GM12878 (cell line): Measurements from ENCODE around the gene PRR5.
"Not testable (repeated sequence)": the region's sequence is repeated elsewhere in the genome, so short reads cannot be mapped to it uniquely, and the experiment has no call there.

Experiments used
- CEBPB ChIP-seq, 2 experiments: fragments of 150-350 bp in 1 of 2; IDR thresholded peaks; 2 replicates each; pipeline ENCODE4 v1.6.1; 2012 to 2014; ENCODE audit warnings: low read depth in 2 of 2, low read length in 2 of 2, borderline replicate concordance in 1 of 2, inconsistent platforms in 1 of 2
- CTCF ChIP-seq, 3 experiments: IDR thresholded peaks in 2 of 3; conservative IDR thresholded peaks in 1 of 3; 2 replicates each; pipeline ENCODE4 v1.5.1; 2011; ENCODE audit warnings: low read depth in 3 of 3, low read length in 3 of 3, mild to moderate bottlenecking in 3 of 3, control low read depth in 2 of 3, moderate library complexity in 2 of 3, inconsistent platforms in 1 of 3, mixed read lengths in 1 of 3; ENCODE audit not compliant: control insufficient read depth in 2 of 3, insufficient read depth in 1 of 3; ENCODE audit errors: extremely low read depth in 1 of 3
- EGR1 ChIP-seq, 2 experiments: IDR thresholded peaks; 1 replicate in 1 of 2; 2 replicates in 1 of 2; pipeline ENCODE4 v1.6.1; 2011 to 2012; ENCODE audit warnings: low read depth in 2 of 2, low read length in 2 of 2, borderline replicate concordance in 1 of 2, mild to moderate bottlenecking in 1 of 2, moderate library complexity in 1 of 2
- ELK1 ChIP-seq: IDR thresholded peaks from 2 replicates; pipeline ENCODE4 v1.6.1; 2012; ENCODE audit warnings: low read depth, low read length, improper control_type of control experiment
- EP300 ChIP-seq, 2 experiments: fragments of 150-350 bp in 1 of 2; IDR thresholded peaks; 2 replicates each; pipeline ENCODE4 v1.6.1; 2011 to 2012; ENCODE audit warnings: low read depth in 2 of 2, low read length in 2 of 2, borderline replicate concordance in 1 of 2, improper control_type of control experiment in 1 of 2, inconsistent platforms in 1 of 2; ENCODE audit not compliant: control insufficient read depth in 1 of 2
- ESRRA ChIP-seq: IDR thresholded peaks from 2 replicates; pipeline ENCODE4 v1.6.1; 2012; ENCODE audit warnings: mild to moderate bottlenecking, low read length, improper control_type of control experiment
- EZH2 ChIP-seq: IDR thresholded peaks from 2 replicates; pipeline ENCODE4 v1.6.1; 2012; ENCODE audit warnings: low read depth, mild to moderate bottlenecking, control low read depth, inconsistent platforms, low read length, borderline replicate concordance; ENCODE audit not compliant: control insufficient read depth
- KDM1A ChIP-seq: fragments of 200-600 bp; sonication (generic); IDR thresholded peaks from 2 replicates; pipeline ENCODE4 v1.6.1; 2016; ENCODE audit warnings: borderline replicate concordance
- STAT3 ChIP-seq: IDR thresholded peaks from 2 replicates; pipeline ENCODE4 v1.6.1; 2011; ENCODE audit warnings: low read depth, low read length, improper control_type of control experiment
- ZNF274 ChIP-seq: IDR thresholded peaks from one replicate; pipeline ENCODE4 v1.8.0; 2011; ENCODE audit not compliant: insufficient read length, insufficient read depth

GRCh38 chr22:44676066-44676440 lies 26.0 kb upstream of the PRR5 start:
- not testable (repeated sequence) for TF ChIP-seq STAT3; CTCF (IDR thresholded peaks at IDR 0.05 in 2 of 3, conservative IDR thresholded peaks at IDR 0.05 in 1 of 3; ENCODE audit: control insufficient read depth in 2 of 3, extremely low read depth in 1 of 3, insufficient read depth in 1 of 3, low read depth in 3 of 3, low read length in 3 of 3); KDM1A; CEBPB (IDR thresholded peaks at IDR 0.05; ENCODE audit: borderline replicate concordance in 1 of 2, low read depth in 2 of 2, low read length in 2 of 2); EZH2; EP300 (IDR thresholded peaks at IDR 0.05; ENCODE audit: borderline replicate concordance in 1 of 2, control insufficient read depth in 1 of 2, low read depth in 2 of 2, low read length in 2 of 2); EGR1 (IDR thresholded peaks at IDR 0.05; ENCODE audit: borderline replicate concordance in 1 of 2, low read depth in 2 of 2, low read length in 2 of 2); ELK1; ZNF274; ESRRA
